NCI-H2196 treated with DMSO at 0.1 percent for 48 hours (cell line): ENCODE data around the gene GRIK4.
"Not testable (repeated sequence)": the region's sequence is repeated elsewhere in the genome, so short reads cannot be mapped to it uniquely, and the experiment has no call there.

Experiments used
- DNase-seq: peaks from one replicate; lab custom pipeline; 2025; ENCODE audit not compliant: unreplicated experiment; lab: John Stamatoyannopoulos, UW

The GRIK4 gene

GRCh38 chr11:120735035-120735434, 223.5 kb downstream of the GRIK4 start:
- no peak for DNase-seq

- no peak for DNase-seq
Observed at GRCh38 chr11:120738516-120739046, 227.0 kb downstream of the GRIK4 start.

GRCh38 chr11:120739780-120740179, 228.2 kb downstream of the GRIK4 start:
- no peak for DNase-seq

GRCh38 chr11:120740380-120740779, 228.8 kb downstream of the GRIK4 start:
- no peak for DNase-seq

DNA sequence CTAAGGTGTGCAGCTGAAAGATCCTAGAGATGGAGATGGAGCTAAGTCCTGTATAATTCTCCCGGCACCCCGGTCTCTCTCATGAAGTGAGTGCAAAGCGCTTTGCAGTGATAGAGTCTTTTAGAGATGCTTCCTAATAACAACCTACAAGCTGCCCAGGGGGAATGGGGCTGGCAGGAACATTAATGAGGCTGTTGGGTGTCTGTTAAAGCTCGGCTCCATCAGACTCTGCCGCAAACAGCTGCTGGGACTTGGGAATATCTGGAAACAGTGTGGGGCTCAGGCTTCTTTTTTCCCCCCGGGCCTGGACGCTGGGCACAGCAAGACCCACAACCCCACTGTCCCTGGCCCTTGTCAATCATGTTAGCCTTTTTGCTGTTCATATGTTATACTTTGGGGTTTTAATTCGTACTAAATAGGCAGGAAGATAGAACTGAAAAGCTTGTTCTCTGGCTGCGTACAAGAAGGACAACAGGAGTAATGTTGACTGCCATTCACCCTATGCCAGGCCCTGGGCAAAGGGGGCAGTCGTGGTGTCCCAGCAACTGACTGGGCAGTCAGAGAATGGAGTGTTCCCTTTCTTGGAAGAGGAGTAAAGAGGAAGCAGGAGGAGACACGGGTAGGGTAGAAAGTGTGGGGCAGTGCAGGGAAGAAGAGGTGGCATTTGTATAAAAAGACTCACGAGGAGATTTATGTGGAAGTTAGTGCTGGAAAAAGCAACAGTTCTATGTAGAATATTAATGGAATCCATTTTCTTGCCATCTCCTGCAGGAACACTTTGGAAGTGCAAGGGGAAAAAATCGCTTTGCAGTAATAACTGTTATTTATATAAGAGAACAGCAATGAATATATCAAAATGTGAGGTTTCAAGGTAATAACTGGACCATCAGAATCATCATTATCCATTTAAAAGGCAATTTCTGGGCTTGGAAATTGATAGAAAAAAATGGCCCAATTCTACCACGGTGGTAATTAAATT, 232.8 kb downstream of the GRIK4 start:
- DNase-seq: no peak

- DNase-seq: no peak
Observed at GRCh38 chr11:120746376-120746775, 234.8 kb downstream of the GRIK4 start.

- DNase-seq: no peak
Observed at GRCh38 chr11:120746836-120747609, 235.5 kb downstream of the GRIK4 start.

- DNase-seq: no peak
Observed at GRCh38 chr11:120747850-120748814, 236.6 kb downstream of the GRIK4 start.

DNA sequence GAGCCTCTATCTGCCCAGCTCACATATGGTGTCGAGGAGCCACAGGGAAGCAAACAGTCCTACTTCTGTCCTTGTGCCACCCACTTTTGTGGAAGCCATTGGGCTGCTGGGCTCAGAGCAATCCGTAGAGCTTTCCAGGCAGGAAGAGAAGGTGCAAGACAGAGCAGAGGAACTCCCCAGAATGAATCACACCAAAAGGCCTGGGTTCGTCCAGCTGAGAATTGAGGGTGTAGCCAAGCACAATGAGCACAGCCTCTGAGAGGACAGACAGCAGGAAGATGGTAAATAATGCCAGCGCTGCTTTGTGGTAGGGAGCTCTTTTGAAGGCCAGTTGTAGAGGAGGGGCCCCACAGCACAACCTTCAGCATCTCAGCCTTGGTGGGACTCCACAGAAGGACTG, 237.8 kb downstream of the GRIK4 start:
- DNase-seq: no peak

DNA sequence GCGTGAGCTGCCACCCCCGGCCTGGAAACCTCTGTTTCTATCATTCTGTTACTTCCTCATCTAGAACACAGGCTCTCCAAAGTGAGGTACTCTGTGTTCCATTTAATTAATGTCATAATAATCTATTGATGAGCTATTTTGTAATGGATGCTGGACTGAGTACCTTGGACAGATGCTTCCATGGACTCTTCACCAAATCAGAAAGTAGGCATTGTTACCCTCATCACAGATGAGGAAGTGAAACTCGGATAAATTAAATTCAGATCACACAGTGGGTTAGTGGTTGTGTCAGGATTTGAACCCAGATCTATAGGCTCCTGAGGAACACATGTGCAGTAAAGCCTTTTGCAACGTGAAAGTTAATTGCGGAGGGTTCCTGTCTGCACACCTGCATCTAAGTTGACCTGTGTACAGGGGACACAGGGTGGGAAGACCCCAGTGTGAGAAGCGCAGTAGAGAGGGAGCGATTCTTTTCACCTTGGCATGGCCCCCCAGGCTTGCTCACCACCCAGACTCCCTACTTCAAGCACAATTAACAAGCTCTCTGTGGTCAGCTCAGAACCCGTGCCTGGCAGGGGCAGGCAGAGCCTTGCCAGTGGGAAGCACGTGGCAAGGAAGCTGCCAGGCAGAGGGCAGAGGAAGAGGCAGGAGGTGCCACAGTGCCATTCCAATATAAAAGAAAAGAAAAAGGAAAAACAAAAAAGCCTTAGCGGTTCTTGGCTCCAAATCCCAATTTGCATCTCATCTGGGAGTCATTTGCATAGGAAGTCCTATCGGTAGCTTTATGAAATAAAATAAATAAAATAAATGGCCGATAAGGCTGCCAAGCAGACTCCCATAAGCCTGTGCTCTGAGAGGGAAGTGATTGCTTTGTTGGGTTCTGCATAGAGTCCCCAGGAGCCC, 239.3 kb downstream of the GRIK4 start:
- DNase-seq: no peak

DNA sequence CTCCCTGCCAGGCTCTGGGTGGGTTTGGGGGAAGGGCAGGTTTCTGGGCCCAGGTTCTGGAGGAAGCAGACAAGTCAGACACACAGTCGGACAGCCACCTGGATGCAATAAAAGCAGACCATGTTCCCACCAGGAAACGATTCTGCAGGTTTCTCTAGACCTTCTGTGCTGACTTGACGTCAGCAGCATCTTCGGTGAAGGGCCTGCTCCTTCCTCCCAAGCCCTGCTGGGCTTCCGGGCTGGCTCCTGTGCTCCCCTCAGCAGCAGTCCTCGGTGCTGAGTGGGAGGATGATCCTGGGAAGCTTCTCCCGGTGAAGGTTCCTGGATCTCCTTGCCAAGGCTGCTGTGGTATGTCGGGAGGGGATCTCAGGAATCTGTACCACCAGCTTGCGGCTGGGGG, 240.0 kb downstream of the GRIK4 start:
- no peak for DNase-seq

GRCh38 chr11:120752668-120753067, 241.1 kb downstream of the GRIK4 start:
- no peak for DNase-seq

GRCh38 chr11:120756931-120757330, 245.4 kb downstream of the GRIK4 start:
- DNase-seq: no peak

DNA sequence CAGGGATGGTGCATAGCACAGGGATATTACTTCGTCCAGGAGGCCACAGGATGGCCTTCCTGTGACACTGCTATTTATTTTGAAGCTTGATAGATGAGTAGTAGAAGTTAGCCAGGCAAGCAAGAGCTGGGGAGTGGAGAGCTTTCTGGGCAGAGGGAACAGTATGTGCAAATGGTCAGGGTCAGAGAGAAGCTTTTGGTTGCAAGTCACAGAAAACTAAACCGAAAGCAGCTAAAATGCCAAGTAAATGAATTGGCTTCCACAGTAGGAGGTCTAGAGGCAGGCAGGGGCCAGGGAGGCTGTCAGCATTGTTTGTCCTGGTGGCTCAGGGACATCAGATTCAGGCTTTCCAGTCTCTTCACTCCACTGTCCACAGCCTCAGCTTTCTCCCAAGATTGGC, 247.5 kb downstream of the GRIK4 start:
- DNase-seq: no peak

DNA sequence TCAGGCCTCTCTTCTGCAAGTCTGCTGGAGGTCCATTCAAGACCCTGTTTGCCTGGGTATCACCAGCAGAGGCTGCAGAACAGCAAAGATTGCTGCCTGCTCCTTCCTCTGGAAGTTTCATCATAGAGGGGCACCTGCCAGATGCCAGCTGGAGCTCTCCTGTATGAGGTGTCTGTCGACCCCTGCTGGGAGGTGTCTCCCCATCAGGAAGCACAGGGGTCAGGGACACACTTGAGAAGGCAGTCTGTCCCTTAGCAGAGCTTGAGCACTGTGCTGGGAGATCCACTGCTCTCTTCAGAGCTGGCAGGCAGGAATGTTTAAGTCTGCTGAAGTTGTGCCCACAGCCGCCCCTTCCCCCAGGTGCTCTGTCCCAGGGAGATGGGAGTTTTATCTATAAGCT, 254.2 kb downstream of the GRIK4 start:
- DNase-seq: not testable (repeated sequence)

DNA sequence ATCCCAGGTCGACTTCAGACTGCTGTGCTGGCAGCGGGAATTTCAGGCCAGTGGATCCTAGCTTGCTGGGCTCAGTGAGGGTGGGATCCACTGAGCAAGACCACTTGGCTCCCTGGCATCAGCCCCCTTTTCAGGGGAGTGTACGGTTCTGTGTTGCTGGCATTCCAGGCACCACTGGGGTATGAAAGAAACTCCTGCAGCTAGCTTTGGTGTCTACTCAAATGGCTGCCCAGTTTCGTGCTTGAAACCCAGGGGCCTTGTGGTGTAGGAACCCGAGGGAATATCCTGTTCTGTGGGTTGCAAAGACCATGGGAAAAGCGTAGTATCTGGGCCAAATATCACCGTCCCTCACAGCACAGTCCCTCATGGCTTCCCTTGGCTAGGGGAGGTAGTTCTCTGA, 254.8 kb downstream of the GRIK4 start:
- no peak for DNase-seq

DNA sequence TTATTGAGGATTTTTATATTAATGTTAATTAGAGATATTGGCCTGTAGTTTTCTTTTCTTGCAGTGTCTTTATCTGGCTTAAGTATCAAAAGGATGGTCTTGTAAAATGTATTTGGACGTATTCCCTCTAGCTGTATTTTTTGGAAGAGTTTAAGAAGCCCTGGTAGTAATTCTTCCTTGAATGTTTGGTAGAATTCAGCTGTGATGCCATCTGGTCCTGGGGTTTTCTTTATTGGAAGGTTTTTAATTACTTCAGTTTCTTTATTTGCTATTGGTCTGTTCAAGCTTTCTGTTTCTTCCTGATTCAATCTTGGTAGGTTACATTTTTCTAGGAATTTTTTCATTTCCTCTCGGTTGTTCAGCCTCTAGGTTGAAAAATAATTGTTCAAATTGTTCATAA, 257.4 kb downstream of the GRIK4 start:
- no peak for DNase-seq

GRCh38 chr11:120769906-120770305, 258.4 kb downstream of the GRIK4 start:
- DNase-seq: no peak

GRCh38 chr11:120771551-120772060, 260.1 kb downstream of the GRIK4 start:
- no peak for DNase-seq
